Adrenal gland (tissue), 12 donors: ENCODE data around the gene KLHL22. TPM values are rescaled to one million over a fixed set of nuclear protein-coding genes. Genes with fewer than 3 reads are reported as not detected.

Experiments
- DNase-seq, 7 donors: peaks; one replicate each; pipeline ENCODE4 v3.0.0-alpha.2; 2019 to 2020
- H3K27ac ChIP-seq, 5 donors: fragments of 200-600 bp; sonication (generic) in 4 of 5; 1 replicate in 3 of 5; 2 replicates in 2 of 5; pipeline versions ENCODE4 v1.5.1 to v1.8.0; 2016 to 2020; ENCODE audit warnings: mild to moderate bottlenecking in 1 of 5
- H3K27me3 ChIP-seq: fragments of 200-600 bp; 2 replicates; pipeline ENCODE4 v1.8.0; 2021
- H3K36me3 ChIP-seq, 2 donors: fragments of 200-600 bp; replicated peaks in 1 of 2; 1 replicate in 1 of 2; 2 replicates in 1 of 2; pipeline versions ENCODE4 v1.5.1 to v1.8.0; 2018 to 2022
- H3K4me1 ChIP-seq, 2 donors: fragments of 200-600 bp; replicated peaks in 1 of 2; 1 replicate in 1 of 2; 2 replicates in 1 of 2; pipeline versions ENCODE4 v1.5.1 to v1.8.0; 2018 to 2021
- H3K4me3 ChIP-seq, 4 donors: fragments of 200-600 bp; sonication (generic) in 3 of 4; one replicate each; pipeline ENCODE4 v1.5.1; 2016 to 2018
- H3K9me3 ChIP-seq, 3 donors: fragments of 200-600 bp; sonication (generic) in 1 of 3; replicated peaks in 1 of 3; 1 replicate in 2 of 3; 2 replicates in 1 of 3; pipeline versions ENCODE4 v1.5.1 to v1.8.0; 2016 to 2021
- CTCF ChIP-seq, 6 experiments: fragments of 450-650 bp in 4 of 6; fragments of 200-600 bp in 2 of 6; sonication (generic) in 1 of 6; IDR thresholded peaks; 1 replicate in 5 of 6; 2 replicates in 1 of 6; pipeline versions ENCODE4 v1.5.1 to v1.8.0; 2016 to 2021; ENCODE audit warnings: antibody characterized with exemption in 6 of 6, mild to moderate bottlenecking in 2 of 6, moderate library complexity in 1 of 6
- POLR2A ChIP-seq, 2 donors: fragments of 450-650 bp; IDR thresholded peaks; one replicate each; pipeline ENCODE4 v1.6.1; 2017; ENCODE audit warnings: antibody characterized with exemption in 2 of 2, mild to moderate bottlenecking in 2 of 2, moderate library complexity in 1 of 2
- WGBS, 4 donors: extraction: QIAGEN DNeasy Blood & Tissue Kit in 2 of 4; methylation state at CpG; one replicate each; pipeline versions ENCODE4 v1.1.5 to v1.1.7; 2013 to 2017; 5-methylcytosine and 5-hydroxymethylcytosine counted together
- intact Hi-C, 2 donors: fragments of 100-400 bp; cut with DNase I; formaldehyde crosslinking; loops; one replicate each; pipeline versions ENCODE4 v1.14.1 to v1.15.0; 2022 to 2023
- polyA plus RNA-seq, 3 donors: library from polyadenylated mRNA; stranded (reverse); fragments of 200-250 nt in 2 of 3; fragments of 350-450 nt in 1 of 3; fragmentation: Illumina TruSeq in 1 of 3; extraction: RNeasy Lipid Tissue Mini Kit (QIAGEN cat#74804) in 1 of 3; gene quantifications; one replicate each; pipeline ENCODE4 v1.2.3, GENCODE V29; 2013 to 2014
- total RNA-seq, 9 donors: library from RNA; depleted of rRNA in 4 of 9; stranded (reverse); fragments of >200 nt in 4 of 9; fragments of 120-200 nt in 1 of 9; fragmentation: NEBNext Ultra II Directional in 1 of 9; extraction: Animal tissue kit (Norgen Biotek cat#: 25700) in 1 of 9; gene quantifications; one replicate each; pipeline versions ENCODE4 v1.1.0 to v1.2.4, GENCODE V29; 2013 to 2023
- donor health status: healthy with polysubstance abuse.
- donor health status: Bipolar disorder and iron deficiency.
- donor health status: DM: yes; HTN: yes; CAD: no.
- donor health status: DM: no; HTN: no; CAD: no.
- donor health status: DM: no; HTN: no; CAD: no.
- donor health status: DM: yes; HTN: yes; CAD: no.

KLHL22 gene
- total and polyA plus RNA-seq, 12 donors, result 15.3 to 38.8 (median 27.6) TPM

- intact Hi-C loops, result loop anchor here in 1 of 2 donors (10.0 kb wide), 2 partner anchors 55 to 135 kb away; no protein-coding TSS in a partner anchor
- H3K4me3 ChIP-seq, result peak overlapping the region in 1 of 4 donors; percentile 47
- peak; percentile 43 to 66 (median 59) for DNase-seq
- H3K27me3 ChIP-seq, result peaks cover 35% of the 10 kb centered on the region
- TF ChIP-seq POLR2A (IDR thresholded peaks at IDR 0.05) (no peak), CTCF (IDR thresholded peaks at IDR 0.05) (no peak)
- H3K4me1 ChIP-seq, result peaks cover 12 to 34% of the 10 kb centered on the region in 2 donors
- 20 to 30% (median 24%) methylated on average over 20 to 75 of the region's 75 CpGs for WGBS, 4 donors
- H3K9me3 ChIP-seq, result no peaks in the 10 kb centered on the region
- H3K27ac ChIP-seq, result no peak overlapping the region
- no peaks in the 10 kb centered on the region for H3K36me3 ChIP-seq
Observed at GRCh38 chr22:20429254-20430100, 66.1 kb downstream of the KLHL22 start.

DNA sequence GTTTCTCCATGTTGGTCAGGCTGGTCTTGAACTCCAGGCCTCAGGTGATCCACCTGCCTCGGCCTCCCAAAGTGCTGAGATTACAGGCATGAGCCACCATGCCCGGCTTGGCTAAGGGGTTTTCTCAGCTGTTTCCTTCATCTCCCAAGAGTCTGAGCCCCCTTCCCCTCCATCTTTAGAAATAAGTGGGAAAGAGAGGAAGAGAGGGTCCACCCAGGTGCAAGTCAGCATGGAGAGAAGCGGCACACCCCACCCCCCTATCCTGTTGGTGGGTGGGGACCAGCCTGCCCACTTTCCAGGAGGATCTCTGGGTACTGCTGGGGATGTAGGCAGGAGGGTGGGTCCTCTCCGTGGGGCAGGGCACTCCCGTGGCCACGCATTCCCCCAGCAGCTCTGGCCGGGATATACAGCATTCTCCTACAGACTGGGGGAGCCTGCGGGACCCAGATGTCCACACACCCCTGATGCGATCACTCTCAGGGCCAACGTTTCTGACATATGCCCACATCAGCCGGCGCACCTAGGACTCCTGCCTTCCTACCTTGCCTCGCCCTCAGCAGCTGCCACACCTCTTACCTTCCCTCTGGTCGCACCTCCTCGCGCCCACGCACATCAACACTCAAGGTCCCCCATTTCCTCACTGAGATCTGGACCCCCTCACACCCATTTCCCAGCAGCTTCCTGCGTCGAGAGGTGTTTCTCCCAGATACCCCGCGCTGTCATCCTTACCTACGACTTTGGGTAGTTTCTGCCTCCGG lies 66.9 kb downstream of the KLHL22 start:
- intact Hi-C loops, result loop anchor here in 1 of 2 donors (10.0 kb wide), 1 partner anchor 136 kb away; no protein-coding TSS in a partner anchor

GRCh38 chr22:20427945-20428417 lies 67.6 kb downstream of the KLHL22 start:
- peaks cover 12 to 38% of the 10 kb centered on the region in 2 donors for H3K4me1 ChIP-seq
- 95 to 100% (median 97%) methylated on average over 4 of the region's 4 CpGs for WGBS, 4 donors
- DNase-seq, result no peak

More for the DNA sequence above, 66.9 kb downstream of the KLHL22 start:
- no peak for DNase-seq
- TF ChIP-seq POLR2A (IDR thresholded peaks at IDR 0.05) (no peak), CTCF (IDR thresholded peaks at IDR 0.05) (no peak)
- no peak overlapping the region for H3K27ac ChIP-seq
- H3K4me1 ChIP-seq, result peaks cover 12 to 38% of the 10 kb centered on the region in 2 donors
- 63 to 70% (median 66%) methylated on average over 19 to 23 of the region's 23 CpGs for WGBS, 4 donors
- no peaks in the 10 kb centered on the region for H3K9me3 ChIP-seq
- H3K4me3 ChIP-seq, result peak overlapping the region in 1 of 4 donors; percentile 47
- H3K27me3 ChIP-seq, result peaks cover 34% of the 10 kb centered on the region
- no peaks in the 10 kb centered on the region for H3K36me3 ChIP-seq

More at GRCh38 chr22:20427945-20428417, 67.6 kb downstream of the KLHL22 start:
- Histone ChIP-seq H3K4me3 (no peak overlapping the region), H3K36me3 (no peaks in the 10 kb centered on the region), H3K27me3 (peaks cover 34% of the 10 kb centered on the region), H3K27ac (no peak overlapping the region), H3K9me3 (no peaks in the 10 kb centered on the region)
- TF ChIP-seq CTCF (IDR thresholded peaks at IDR 0.05) (no peak), POLR2A (IDR thresholded peaks at IDR 0.05) (no peak)
- intact Hi-C loops, result loop anchor here in 1 of 2 donors (10.0 kb wide), 1 partner anchor 137 kb away; no protein-coding TSS in a partner anchor
